Measurements from ENCODE around the gene KRAS.
A peak's percentile ranks its signal among the peaks of the same experiment; 100 is the strongest.
"Not testable (repeated sequence)": the region's sequence is repeated elsewhere in the genome, so short reads cannot be mapped to it uniquely, and the experiment has no call there.

Gene KRAS

DNA sequence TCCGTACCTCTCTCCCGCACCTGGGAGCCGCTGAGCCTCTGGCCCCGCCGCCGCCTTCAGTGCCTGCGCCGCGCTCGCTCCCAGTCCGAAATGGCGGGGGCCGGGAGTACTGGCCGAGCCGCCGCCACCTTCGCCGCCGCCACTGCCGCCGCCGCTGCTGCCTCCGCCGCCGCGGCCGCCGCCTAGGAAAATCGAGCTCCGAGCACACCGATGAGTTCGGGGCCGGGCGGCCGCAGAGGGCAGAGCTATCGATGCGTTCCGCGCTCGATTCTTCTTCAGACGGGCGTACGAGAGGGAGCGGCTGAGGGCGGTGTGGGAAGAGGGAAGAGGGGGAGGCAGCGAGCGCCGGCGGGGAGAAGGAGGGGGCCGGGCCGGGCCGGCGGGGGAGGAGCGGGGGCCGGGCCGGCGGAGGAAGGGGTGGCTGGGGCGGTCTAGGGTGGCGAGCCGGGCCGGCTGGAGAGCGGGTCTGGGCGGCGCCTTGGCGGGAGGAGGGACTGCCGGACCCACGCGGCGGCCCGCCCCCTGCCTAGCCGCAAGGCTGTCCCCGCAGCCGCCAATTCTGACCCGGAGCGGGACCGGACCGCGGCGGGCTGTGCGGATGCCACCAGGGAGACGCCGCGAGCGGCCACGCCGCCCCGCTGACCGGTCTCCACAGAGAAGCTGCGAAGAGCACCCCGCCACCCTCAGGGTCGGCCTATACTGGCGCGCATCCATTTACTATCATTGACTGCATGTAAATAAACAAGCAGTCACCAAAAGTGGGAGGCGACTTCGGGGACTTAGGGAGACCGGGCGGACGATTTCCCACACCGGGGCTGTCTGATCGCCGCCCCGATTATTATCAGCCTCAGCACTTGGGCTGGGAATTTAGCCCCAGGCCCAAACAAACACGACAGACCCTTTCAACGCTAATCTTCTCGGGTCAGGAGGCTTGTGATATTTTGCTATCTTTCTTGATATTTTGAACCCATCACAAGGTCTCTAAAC is at the start of gene KRAS:
Gene KRAS (minus strand): TSS at position 186 of the 987 bp plus-strand sequence.
- Mint-ChIP-seq H3K36me3 (ENCODE audit: low read depth) (peaks cover 18% of the 10 kb centered on the region), H3K27me3 (no peaks in the 10 kb centered on the region), H3K9me3 (no peaks in the 10 kb centered on the region), H3K27ac (peak within 1 kb of the TSS; percentile 92), H3K4me1 (ENCODE audit: low read depth) (peaks cover 41% of the 10 kb centered on the region), H3K4me3 (peak within 1 kb of the TSS; percentile 89)
- DNase-seq = peak; percentile 92

- no peaks in the 10 kb centered on the region for H3K27me3 Mint-ChIP-seq
- H3K4me3 Mint-ChIP-seq = no peak overlapping the region
- no peaks in the 10 kb centered on the region for H3K9me3 Mint-ChIP-seq
- peaks cover 24% of the 10 kb centered on the region for H3K4me1 Mint-ChIP-seq (ENCODE audit: low read depth)
- H3K27ac Mint-ChIP-seq = no peak overlapping the region
- no peak for DNase-seq
- no peaks in the 10 kb centered on the region for H3K36me3 Mint-ChIP-seq (ENCODE audit: low read depth)
These were observed 45.7 kb upstream of the KRAS start for GRCh38 chr12:25296381-25296780.

DNA sequence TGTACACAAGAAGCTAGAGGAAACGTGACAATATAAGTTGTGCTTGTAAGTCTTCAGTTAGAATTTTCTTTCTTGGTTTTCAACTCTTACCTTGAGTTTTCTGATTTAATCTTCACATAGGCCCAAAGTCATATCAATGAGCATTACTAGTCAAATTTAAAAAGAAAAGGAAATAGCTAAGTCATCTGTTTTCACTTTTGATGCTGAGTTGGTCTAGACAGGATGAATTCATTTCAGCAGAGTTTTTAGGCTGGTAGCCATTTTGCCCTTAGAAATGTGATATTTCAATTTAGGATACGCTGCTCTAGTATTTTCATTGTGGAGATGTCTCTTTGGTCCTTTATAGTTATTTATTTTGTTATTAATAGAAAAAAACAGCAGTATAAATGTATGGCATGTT is 44.6 kb upstream of the KRAS start:
- DNase-seq = no peak
- no peaks in the 10 kb centered on the region for H3K36me3 Mint-ChIP-seq (ENCODE audit: low read depth)
- H3K27ac Mint-ChIP-seq = no peak overlapping the region
- H3K4me3 Mint-ChIP-seq = no peak overlapping the region
- H3K27me3 Mint-ChIP-seq = no peaks in the 10 kb centered on the region
- H3K4me1 Mint-ChIP-seq (ENCODE audit: low read depth) = peaks cover 24% of the 10 kb centered on the region
- no peaks in the 10 kb centered on the region for H3K9me3 Mint-ChIP-seq

- Mint-ChIP-seq H3K9me3 (peaks cover 7% of the 10 kb centered on the region), H3K27me3 (no peaks in the 10 kb centered on the region), H3K27ac (no peak overlapping the region), H3K36me3 (ENCODE audit: low read depth) (no peaks in the 10 kb centered on the region), H3K4me1 (ENCODE audit: low read depth) (peaks cover 24% of the 10 kb centered on the region), H3K4me3 (no peak overlapping the region)
- no peak for DNase-seq
These were observed 42.9 kb upstream of the KRAS start for GRCh38 chr12:25293653-25294052.

DNA sequence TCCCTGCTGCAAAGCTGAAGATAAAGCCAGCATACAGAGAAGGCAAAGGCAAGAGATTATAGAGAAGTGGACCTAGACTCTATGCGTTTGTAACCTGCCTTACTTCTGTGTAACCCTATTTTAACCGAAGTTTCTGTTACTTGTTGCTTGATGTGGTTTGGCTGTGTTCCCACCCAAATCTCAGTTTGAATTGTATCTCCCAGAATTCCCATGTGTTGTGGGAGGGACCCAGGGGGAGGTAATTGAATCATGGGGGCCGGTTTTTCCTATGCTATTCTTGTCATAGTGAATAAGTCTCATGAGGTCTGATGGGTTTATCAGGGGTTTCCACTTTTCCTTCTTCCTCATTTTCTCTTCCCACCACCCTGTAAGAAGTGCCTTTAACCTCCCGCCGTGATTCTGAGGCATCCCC is 42.1 kb upstream of the KRAS start:
- not testable (repeated sequence) for H3K27ac Mint-ChIP-seq; H3K27me3 Mint-ChIP-seq; H3K9me3 Mint-ChIP-seq; DNase-seq; H3K4me3 Mint-ChIP-seq; H3K36me3 Mint-ChIP-seq (ENCODE audit: low read depth)
- H3K4me1 Mint-ChIP-seq (ENCODE audit: low read depth) = peaks cover 24% of the 10 kb centered on the region

- Mint-ChIP-seq H3K36me3 (ENCODE audit: low read depth) (no peaks in the 10 kb centered on the region), H3K27ac (no peak overlapping the region), H3K9me3 (peaks cover 7% of the 10 kb centered on the region), H3K4me3 (no peak overlapping the region), H3K4me1 (ENCODE audit: low read depth) (peaks cover 16% of the 10 kb centered on the region), H3K27me3 (no peaks in the 10 kb centered on the region)
- DNase-seq = no peak
These were observed 36.9 kb upstream of the KRAS start for GRCh38 chr12:25287610-25288009.

DNA sequence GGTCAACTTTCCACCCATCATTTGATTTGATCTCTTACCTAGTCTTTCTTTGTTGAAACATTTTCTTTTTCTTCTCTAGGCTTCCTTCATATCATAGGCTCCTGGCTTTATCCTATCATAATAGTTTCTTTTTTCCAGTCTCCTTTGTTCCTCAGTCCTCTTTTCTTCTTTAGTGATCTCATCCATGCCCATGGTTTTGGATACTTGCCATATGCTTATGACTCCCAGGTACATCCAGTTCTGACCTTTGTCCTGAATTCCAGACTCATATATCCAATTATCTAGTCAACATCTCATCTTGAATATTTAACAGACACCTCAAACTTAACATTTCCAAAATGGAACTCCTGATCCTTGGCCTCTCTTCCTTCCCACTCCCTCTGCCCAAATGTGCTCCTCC is 36.1 kb upstream of the KRAS start:
- peaks cover 7% of the 10 kb centered on the region for H3K9me3 Mint-ChIP-seq
- H3K27ac Mint-ChIP-seq = no peak overlapping the region
- peaks cover 16% of the 10 kb centered on the region for H3K4me1 Mint-ChIP-seq (ENCODE audit: low read depth)
- H3K27me3 Mint-ChIP-seq = no peaks in the 10 kb centered on the region
- DNase-seq = no peak
- no peak overlapping the region for H3K4me3 Mint-ChIP-seq
- H3K36me3 Mint-ChIP-seq (ENCODE audit: low read depth) = no peaks in the 10 kb centered on the region

DNA sequence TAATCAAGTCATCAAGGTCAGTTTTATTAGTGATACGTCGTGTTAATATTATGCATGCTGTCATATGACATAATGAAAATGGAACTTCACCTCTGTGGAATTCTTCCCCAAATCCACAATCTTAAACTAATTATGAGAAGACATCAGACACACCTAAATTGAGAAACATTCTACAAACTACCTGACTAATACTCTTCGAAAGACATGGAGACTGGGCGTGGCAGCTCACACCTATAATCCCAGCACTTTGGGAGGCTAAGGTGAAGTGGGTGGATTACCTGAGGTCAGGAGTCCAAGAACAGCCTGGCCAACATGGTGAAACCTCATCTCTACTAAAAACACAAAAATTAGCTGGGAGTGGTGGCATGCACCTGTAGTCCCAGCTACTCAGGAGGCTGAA is 33.3 kb upstream of the KRAS start:
- Mint-ChIP-seq H3K27me3 (no peaks in the 10 kb centered on the region), H3K4me1 (ENCODE audit: low read depth) (peaks cover 40% of the 10 kb centered on the region), H3K36me3 (ENCODE audit: low read depth) (no peaks in the 10 kb centered on the region), H3K4me3 (no peak overlapping the region), H3K27ac (no peak overlapping the region), H3K9me3 (no peaks in the 10 kb centered on the region)
- DNase-seq = no peak

- no peaks in the 10 kb centered on the region for H3K27me3 Mint-ChIP-seq
- H3K36me3 Mint-ChIP-seq (ENCODE audit: low read depth) = no peaks in the 10 kb centered on the region
- no peak overlapping the region for H3K4me3 Mint-ChIP-seq
- no peak overlapping the region for H3K27ac Mint-ChIP-seq
- no peak for DNase-seq
- no peaks in the 10 kb centered on the region for H3K9me3 Mint-ChIP-seq
- H3K4me1 Mint-ChIP-seq (ENCODE audit: low read depth) = peaks cover 40% of the 10 kb centered on the region
These were observed 32.3 kb upstream of the KRAS start for GRCh38 chr12:25283006-25283405.

GRCh38 chr12:25280082-25280481 is 29.4 kb upstream of the KRAS start:
- Mint-ChIP-seq H3K9me3 (no peaks in the 10 kb centered on the region), H3K36me3 (ENCODE audit: low read depth) (no peaks in the 10 kb centered on the region), H3K27ac (no peak overlapping the region), H3K4me1 (ENCODE audit: low read depth) (peaks cover 47% of the 10 kb centered on the region), H3K4me3 (no peak overlapping the region), H3K27me3 (no peaks in the 10 kb centered on the region)
- DNase-seq = no peak

GRCh38 chr12:25278269-25278668 is 27.5 kb upstream of the KRAS start:
- Mint-ChIP-seq H3K9me3 (no peaks in the 10 kb centered on the region), H3K4me3 (no peak overlapping the region), H3K27ac (no peak overlapping the region), H3K36me3 (ENCODE audit: low read depth) (no peaks in the 10 kb centered on the region), H3K4me1 (ENCODE audit: low read depth) (peaks cover 41% of the 10 kb centered on the region), H3K27me3 (no peaks in the 10 kb centered on the region)
- DNase-seq = no peak

- Mint-ChIP-seq H3K4me3 (no peak overlapping the region), H3K9me3 (no peaks in the 10 kb centered on the region), H3K4me1 (ENCODE audit: low read depth) (peaks cover 29% of the 10 kb centered on the region), H3K27ac (peak overlapping the region; percentile 13), H3K36me3 (ENCODE audit: low read depth) (no peaks in the 10 kb centered on the region), H3K27me3 (no peaks in the 10 kb centered on the region)
- peak; percentile 77 for DNase-seq
These were observed 25.6 kb upstream of the KRAS start for GRCh38 chr12:25276199-25276937.

DNA sequence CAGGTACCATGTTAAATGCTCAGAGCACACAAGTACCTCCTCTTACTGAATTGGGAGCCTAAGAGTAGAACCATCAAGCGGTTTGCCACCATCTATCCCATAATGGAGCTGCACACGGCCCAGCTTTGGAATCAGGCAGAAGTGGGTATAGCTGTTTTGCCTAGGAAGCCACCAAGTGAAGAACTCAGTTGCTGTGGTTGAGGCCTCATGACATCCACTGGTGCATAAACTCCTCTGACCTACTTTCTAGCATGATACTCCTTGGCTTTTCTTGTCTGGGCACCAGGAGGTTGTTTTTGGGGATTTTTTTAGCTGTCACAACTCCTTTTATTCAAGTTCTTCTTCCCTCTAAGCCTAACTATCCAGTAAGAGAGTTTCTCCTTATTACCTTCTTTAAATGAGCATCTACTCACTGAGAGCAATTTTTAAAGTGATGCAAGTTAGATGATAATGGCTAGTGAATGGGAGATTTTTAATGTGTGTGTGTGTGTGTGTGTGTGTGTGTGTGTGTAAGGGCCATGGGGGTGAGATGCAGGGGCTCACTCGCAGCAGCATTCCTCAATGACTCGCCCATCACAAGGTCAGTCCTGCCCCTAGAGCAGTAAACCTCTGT is 20.9 kb upstream of the KRAS start:
- Mint-ChIP-seq H3K4me3 (no peak overlapping the region), H3K9me3 (no peaks in the 10 kb centered on the region), H3K36me3 (ENCODE audit: low read depth) (no peaks in the 10 kb centered on the region), H3K27me3 (no peaks in the 10 kb centered on the region), H3K27ac (no peak overlapping the region), H3K4me1 (ENCODE audit: low read depth) (peaks cover 13% of the 10 kb centered on the region)
- no peak for DNase-seq

DNA sequence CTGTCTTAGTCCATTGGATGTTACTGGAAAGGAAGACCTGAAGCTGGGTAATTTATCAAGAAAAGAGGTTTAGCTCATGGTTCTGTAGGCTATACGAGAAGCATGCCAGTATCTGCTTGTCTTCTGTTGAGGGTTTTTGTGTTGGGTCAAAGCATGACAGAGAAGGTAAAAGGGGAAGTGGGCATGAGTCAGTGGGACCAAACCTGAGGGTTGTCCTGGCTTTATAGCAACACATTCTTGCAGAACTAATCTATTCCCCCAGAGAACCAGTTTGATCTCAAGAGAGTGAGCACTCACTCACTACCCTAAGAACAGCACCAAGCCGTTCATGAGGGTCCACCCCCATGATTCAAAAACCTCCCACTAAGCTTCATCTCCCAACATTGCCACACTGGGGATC is 19.0 kb upstream of the KRAS start:
- Mint-ChIP-seq H3K36me3 (ENCODE audit: low read depth) (no peaks in the 10 kb centered on the region), H3K4me1 (ENCODE audit: low read depth) (peaks cover 9% of the 10 kb centered on the region), H3K4me3 (no peak overlapping the region), H3K9me3 (no peaks in the 10 kb centered on the region), H3K27me3 (no peaks in the 10 kb centered on the region), H3K27ac (no peak overlapping the region)
- DNase-seq = no peak

GRCh38 chr12:25266497-25266896 is 15.8 kb upstream of the KRAS start:
- Mint-ChIP-seq H3K9me3 (no peaks in the 10 kb centered on the region), H3K4me3 (no peak overlapping the region), H3K36me3 (ENCODE audit: low read depth) (no peaks in the 10 kb centered on the region), H3K27ac (no peak overlapping the region), H3K4me1 (ENCODE audit: low read depth) (peaks cover 9% of the 10 kb centered on the region), H3K27me3 (no peaks in the 10 kb centered on the region)
- no peak for DNase-seq

All from activated T-cell treated with anti-CD3 and anti-CD28 coated beads, Interleukin-2, amount 50 U/mL, for 24 hours (primary cell).